Ishikawa (cell line): ENCODE measurements around the gene AGAP5.
"Not testable (repeated sequence)": the region's sequence is repeated elsewhere in the genome, so short reads cannot be mapped to it uniquely, and the experiment has no call there.

Experiments
- CEBPB ChIP-seq: IDR thresholded peaks from 2 replicates; pipeline ENCODE4 v1.6.1; 2012
- CREB1 ChIP-seq: IDR thresholded peaks from 2 replicates; pipeline ENCODE4 v1.6.1; 2012; ENCODE audit warnings: low read depth
- EGR1 ChIP-seq: IDR thresholded peaks from 2 replicates; pipeline ENCODE4 v1.6.1; 2012
- EP300 ChIP-seq: IDR thresholded peaks from 2 replicates; pipeline ENCODE4 v1.6.1; 2012; ENCODE audit warnings: borderline replicate concordance
- FOXM1 ChIP-seq: IDR thresholded peaks from 2 replicates; pipeline ENCODE4 v1.6.1; 2012; ENCODE audit warnings: low read depth, borderline replicate concordance
- NFIC ChIP-seq: IDR thresholded peaks from 2 replicates; pipeline ENCODE4 v1.6.1; 2012
- RAD21 ChIP-seq: IDR thresholded peaks from 2 replicates; pipeline ENCODE4 v1.6.1; 2012; ENCODE audit warnings: low read depth
- TAF1 ChIP-seq: IDR thresholded peaks from 2 replicates; pipeline ENCODE4 v1.6.1; 2012; ENCODE audit warnings: low read depth, mild to moderate bottlenecking
- TCF12 ChIP-seq: IDR thresholded peaks from 2 replicates; pipeline ENCODE4 v1.6.1; 2012; ENCODE audit warnings: low read depth
- TEAD4 ChIP-seq: IDR thresholded peaks from 2 replicates; pipeline ENCODE4 v1.6.1; 2012
- YY1 ChIP-seq: IDR thresholded peaks from 2 replicates; pipeline ENCODE4 v1.6.1; 2012; ENCODE audit warnings: low read depth
- ZBTB7A ChIP-seq: IDR thresholded peaks from 2 replicates; pipeline ENCODE4 v1.6.1; 2012; ENCODE audit warnings: low read depth
- TF ChIP-seq, protein P1 (sequence below): IDR thresholded peaks from 2 replicates; pipeline ENCODE4 v1.6.1; 2012
- TF ChIP-seq, protein P2 (sequence below): IDR thresholded peaks from 2 replicates; pipeline ENCODE4 v1.6.1; 2012; ENCODE audit warnings: low read depth, mild to moderate bottlenecking
- TF ChIP-seq, protein P3 (sequence below): IDR thresholded peaks from 2 replicates; pipeline ENCODE4 v1.6.1; 2012

AGAP5 gene

DNA sequence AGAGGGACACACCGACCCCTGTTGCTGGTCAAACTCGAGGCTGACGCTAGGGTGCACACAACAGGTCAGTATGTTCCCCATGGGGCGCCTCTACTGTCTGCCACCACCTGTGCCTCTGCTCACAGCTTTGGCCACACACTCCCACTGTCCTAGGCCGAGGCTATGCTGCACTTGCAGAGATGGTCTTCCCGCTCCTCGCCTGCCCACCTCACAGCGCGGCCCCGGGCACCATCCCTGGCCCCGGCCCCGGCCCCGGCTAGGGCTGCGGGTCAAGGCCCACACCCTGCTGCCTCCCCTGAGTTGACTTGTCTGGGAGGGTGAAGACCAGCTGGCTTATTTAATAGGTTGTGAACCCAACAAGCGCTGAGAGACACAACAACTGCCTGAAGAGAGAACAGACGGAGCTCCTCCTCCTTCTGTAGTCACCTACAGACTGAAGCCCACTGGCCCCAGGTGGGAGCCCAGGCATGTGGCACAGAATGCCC, at the start of gene AGAP5:
AGAP5 (minus strand) TSS at position 435 of the 485 bp plus-strand sequence; CDS start at position 81, 354 bp downstream.
- not testable (repeated sequence) for TF ChIP-seq EGR1, ZBTB7A
- TF ChIP-seq, protein P1, sequence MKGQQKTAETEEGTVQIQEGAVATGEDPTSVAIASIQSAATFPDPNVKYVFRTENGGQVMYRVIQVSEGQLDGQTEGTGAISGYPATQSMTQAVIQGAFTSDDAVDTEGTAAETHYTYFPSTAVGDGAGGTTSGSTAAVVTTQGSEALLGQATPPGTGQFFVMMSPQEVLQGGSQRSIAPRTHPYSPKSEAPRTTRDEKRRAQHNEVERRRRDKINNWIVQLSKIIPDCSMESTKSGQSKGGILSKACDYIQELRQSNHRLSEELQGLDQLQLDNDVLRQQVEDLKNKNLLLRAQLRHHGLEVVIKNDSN: not testable (repeated sequence)

DNA sequence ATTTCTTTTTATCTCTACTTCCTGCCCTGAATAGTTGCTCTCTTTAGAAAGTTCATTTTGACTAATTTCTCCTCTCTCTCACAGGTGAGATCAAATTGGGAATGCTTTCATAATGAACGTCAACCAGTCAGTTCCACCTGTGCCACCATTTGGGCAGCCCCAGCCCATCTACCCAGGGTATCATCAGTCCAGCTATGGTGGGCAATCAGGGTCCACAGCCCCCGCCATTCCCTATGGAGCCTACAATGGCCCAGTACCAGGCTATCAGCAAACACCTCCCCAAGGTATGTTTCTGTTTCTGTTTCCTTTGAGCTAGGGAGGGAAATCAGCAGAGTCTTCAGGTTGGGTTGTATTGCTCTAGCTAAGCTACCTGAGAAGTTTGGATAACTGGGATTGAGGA, 48.8 kb upstream of the AGAP5 start:
- TF ChIP-seq TCF12: no peak
- TF ChIP-seq CEBPB: no peak
- no peak for TF ChIP-seq CREB1
- TF ChIP-seq TEAD4: no peak
- TF ChIP-seq EGR1: no peak
- TF ChIP-seq, protein P2, sequence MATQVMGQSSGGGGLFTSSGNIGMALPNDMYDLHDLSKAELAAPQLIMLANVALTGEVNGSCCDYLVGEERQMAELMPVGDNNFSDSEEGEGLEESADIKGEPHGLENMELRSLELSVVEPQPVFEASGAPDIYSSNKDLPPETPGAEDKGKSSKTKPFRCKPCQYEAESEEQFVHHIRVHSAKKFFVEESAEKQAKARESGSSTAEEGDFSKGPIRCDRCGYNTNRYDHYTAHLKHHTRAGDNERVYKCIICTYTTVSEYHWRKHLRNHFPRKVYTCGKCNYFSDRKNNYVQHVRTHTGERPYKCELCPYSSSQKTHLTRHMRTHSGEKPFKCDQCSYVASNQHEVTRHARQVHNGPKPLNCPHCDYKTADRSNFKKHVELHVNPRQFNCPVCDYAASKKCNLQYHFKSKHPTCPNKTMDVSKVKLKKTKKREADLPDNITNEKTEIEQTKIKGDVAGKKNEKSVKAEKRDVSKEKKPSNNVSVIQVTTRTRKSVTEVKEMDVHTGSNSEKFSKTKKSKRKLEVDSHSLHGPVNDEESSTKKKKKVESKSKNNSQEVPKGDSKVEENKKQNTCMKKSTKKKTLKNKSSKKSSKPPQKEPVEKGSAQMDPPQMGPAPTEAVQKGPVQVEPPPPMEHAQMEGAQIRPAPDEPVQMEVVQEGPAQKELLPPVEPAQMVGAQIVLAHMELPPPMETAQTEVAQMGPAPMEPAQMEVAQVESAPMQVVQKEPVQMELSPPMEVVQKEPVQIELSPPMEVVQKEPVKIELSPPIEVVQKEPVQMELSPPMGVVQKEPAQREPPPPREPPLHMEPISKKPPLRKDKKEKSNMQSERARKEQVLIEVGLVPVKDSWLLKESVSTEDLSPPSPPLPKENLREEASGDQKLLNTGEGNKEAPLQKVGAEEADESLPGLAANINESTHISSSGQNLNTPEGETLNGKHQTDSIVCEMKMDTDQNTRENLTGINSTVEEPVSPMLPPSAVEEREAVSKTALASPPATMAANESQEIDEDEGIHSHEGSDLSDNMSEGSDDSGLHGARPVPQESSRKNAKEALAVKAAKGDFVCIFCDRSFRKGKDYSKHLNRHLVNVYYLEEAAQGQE: no peak
- no peak for TF ChIP-seq YY1
- no peak for TF ChIP-seq ZBTB7A
- no peak for TF ChIP-seq FOXM1

DNA sequence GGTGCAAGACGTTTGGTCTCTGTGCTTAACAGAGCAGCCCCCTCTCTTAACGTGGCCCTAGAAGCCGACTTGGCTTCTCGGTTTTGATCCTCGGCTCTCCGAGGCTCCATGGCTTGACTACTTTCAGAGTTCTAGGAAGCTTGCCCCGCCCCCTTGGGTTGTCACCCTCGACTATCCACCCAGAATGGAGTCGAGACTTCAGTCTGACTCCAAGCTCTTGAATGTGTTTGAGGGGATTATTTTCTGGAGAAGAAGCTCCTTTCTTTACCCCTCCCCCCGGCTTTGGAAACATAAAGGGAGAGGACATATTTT, 46.7 kb upstream of the AGAP5 start:
- TF ChIP-seq TEAD4 (no peak), EGR1 (no peak), RAD21 (no peak), CREB1 (no peak), YY1 (no peak), NFIC (no peak), TCF12 (no peak)
- TF ChIP-seq, protein P1: no peak
- TF ChIP-seq, protein P2: no peak

DNA sequence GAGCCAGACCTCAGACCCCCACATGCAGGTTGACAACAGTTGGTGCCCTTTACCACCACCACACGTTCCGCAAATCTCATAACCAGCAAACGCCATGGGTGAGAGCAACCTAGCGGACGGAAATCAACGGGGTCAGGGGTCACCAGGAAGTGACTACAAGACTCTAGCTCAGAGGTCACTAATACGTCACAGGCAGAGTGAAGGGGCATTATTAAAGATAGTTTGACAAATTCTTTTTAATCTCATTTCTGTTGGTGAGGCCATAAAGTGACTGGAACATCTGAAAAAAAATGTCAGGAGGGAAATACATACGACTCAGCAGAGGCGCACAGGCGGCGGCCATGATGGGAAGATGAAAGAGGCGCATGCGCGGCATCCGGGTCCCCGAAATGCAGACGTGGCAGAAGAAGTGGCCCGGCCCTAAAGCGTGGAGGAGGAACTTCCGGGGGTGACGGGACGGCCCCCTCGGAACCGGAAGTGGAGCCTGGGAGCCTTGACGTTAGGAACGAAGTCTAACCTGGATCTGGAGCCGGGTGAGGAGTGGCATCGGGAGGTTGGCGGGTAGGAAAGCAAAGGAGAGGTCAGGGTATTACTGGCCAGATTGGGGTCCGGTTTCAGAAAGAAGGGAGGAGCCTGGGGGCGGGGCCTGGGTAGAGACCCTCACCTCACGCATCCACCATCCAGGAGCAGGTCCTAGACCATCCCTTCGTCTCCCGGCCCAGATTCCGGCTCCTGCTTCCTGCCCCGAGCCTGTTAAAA, 46.2 kb upstream of the AGAP5 start, which contains the start of gene SEC24C:
SEC24C (plus strand) TSS at position 468 of the 759 bp plus-strand sequence. CDS start 2,461 bp downstream, outside the sequence.
- TF ChIP-seq EP300 (no peak; the same call in 1 of the 2 replicates), CREB1 (peak; percentile 96), ZBTB7A (0 out of 2 replicates have a peak, but pooled peaks have one; percentile 43), FOXM1 (no peak), YY1 (peak; percentile 97), CEBPB (no peak), TCF12 (no peak; the same call in 1 of the 2 replicates), RAD21 (no peak), TAF1 (peak; percentile 98), EGR1 (peak; percentile 3; the same call in 1 of the 2 replicates), NFIC (no peak), TEAD4 (peak; percentile 22; the same call in 1 of the 2 replicates)
- TF ChIP-seq, protein P2: no peak
- TF ChIP-seq, protein P1: no peak; the same call in 1 of the 2 replicates
- TF ChIP-seq, protein P3, sequence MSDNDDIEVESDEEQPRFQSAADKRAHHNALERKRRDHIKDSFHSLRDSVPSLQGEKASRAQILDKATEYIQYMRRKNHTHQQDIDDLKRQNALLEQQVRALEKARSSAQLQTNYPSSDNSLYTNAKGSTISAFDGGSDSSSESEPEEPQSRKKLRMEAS: peak; percentile 73
